Neuronal stem cell (in vitro differentiated cells): ENCODE results near the gene SOX8.
A peak's percentile ranks its signal among the peaks of the same experiment; 100 is the strongest.

Source experiments
- DNase-seq: peaks from one replicate; pipeline ENCODE4 v3.0.0-alpha.2; 2013; ENCODE audit warnings: low spot score
- H2AFZ ChIP-seq: one replicate; pipeline ENCODE4 v1.6.1; 2013; ENCODE audit warnings: mild to moderate bottlenecking, low read length, inconsistent platforms
- H2AK5ac ChIP-seq: 2 replicates; pipeline ENCODE4 v1.6.1; 2013; ENCODE audit warnings: low read depth, mild to moderate bottlenecking, inconsistent platforms, low read length, moderate library complexity, mixed read lengths
- H2BK120ac ChIP-seq: 2 replicates; pipeline ENCODE4 v1.6.1; 2013; ENCODE audit warnings: low read depth, mild to moderate bottlenecking, inconsistent platforms, low read length, moderate library complexity, mixed read lengths
- H2BK12ac ChIP-seq: one replicate; pipeline ENCODE4 v1.6.1; 2013; ENCODE audit warnings: low read length, inconsistent platforms
- H2BK15ac ChIP-seq: 2 replicates; pipeline ENCODE4 v1.6.1; 2013; ENCODE audit warnings: mild to moderate bottlenecking, low read length, inconsistent platforms, mixed read lengths
- H2BK5ac ChIP-seq: one replicate; pipeline ENCODE4 v1.6.1; 2013; ENCODE audit warnings: inconsistent platforms, mild to moderate bottlenecking, low read length, moderate library complexity
- H3K14ac ChIP-seq: one replicate; pipeline ENCODE4 v1.6.1; 2013; ENCODE audit warnings: low read length, inconsistent platforms
- H3K18ac ChIP-seq: 2 replicates; pipeline ENCODE4 v1.6.1; 2013; ENCODE audit warnings: low read length, inconsistent platforms
- H3K23ac ChIP-seq: 2 replicates; pipeline ENCODE4 v1.6.1; 2013; ENCODE audit warnings: low read depth, mild to moderate bottlenecking, mixed read lengths, low read length, inconsistent platforms; ENCODE audit not compliant: poor library complexity
- H3K27ac ChIP-seq: replicated peaks from 3 replicates; pipeline ENCODE4 v1.5.1; 2013; ENCODE audit warnings: low read length, inconsistent platforms
- H3K27me3 ChIP-seq, 3 experiments: 2 replicates each; pipeline ENCODE4 v1.6.1; 2013; ENCODE audit warnings: low read length in 3 of 3, mild to moderate bottlenecking in 2 of 3, inconsistent platforms in 1 of 3, low read depth in 1 of 3, mixed read lengths in 1 of 3, moderate library complexity in 1 of 3; ENCODE audit not compliant: control insufficient read depth in 3 of 3, insufficient read depth in 3 of 3
- H3K36me3 ChIP-seq, 2 donors: replicated peaks in 1 of 2; 2 replicates each; pipeline ENCODE4 v1.6.1; 2013; ENCODE audit warnings: low read length in 2 of 2; ENCODE audit not compliant: control insufficient read depth in 2 of 2, insufficient read depth in 2 of 2
- H3K4ac ChIP-seq: 2 replicates; pipeline ENCODE4 v1.6.1; 2013; ENCODE audit warnings: inconsistent platforms, mild to moderate bottlenecking, low read length, moderate library complexity
- H3K4me1 ChIP-seq, 2 donors: 1 replicate in 1 of 2; 2 replicates in 1 of 2; pipeline ENCODE4 v1.6.1; 2013; ENCODE audit warnings: low read length in 2 of 2, low read depth in 1 of 2; ENCODE audit not compliant: control insufficient read depth in 2 of 2, insufficient read depth in 1 of 2
- H3K4me2 ChIP-seq: one replicate; pipeline ENCODE4 v1.6.1; 2013; ENCODE audit warnings: mild to moderate bottlenecking, low read length, inconsistent platforms; ENCODE audit not compliant: insufficient read depth, poor library complexity, severe bottlenecking
- H3K4me3 ChIP-seq, 2 donors: 2 replicates each; pipeline ENCODE4 v1.5.1; 2013; ENCODE audit warnings: low read length in 2 of 2, mild to moderate bottlenecking in 2 of 2, inconsistent platforms in 1 of 2, moderate library complexity in 1 of 2
- H3K79me1 ChIP-seq: one replicate; pipeline ENCODE4 v1.6.1; 2013; ENCODE audit warnings: low read depth, mild to moderate bottlenecking, inconsistent platforms, low read length, moderate library complexity
- H3K9ac ChIP-seq: one replicate; pipeline ENCODE4 v1.6.1; 2013; ENCODE audit warnings: mild to moderate bottlenecking, low read depth, low read length, inconsistent platforms; ENCODE audit not compliant: poor library complexity
- H3K9me3 ChIP-seq, 2 donors: replicated peaks in 1 of 2; 2 replicates each; pipeline versions ENCODE3 to v1.6.1; 2013; ENCODE audit warnings: low read length in 2 of 2, mild to moderate bottlenecking in 2 of 2, inconsistent platforms in 1 of 2, low read depth in 1 of 2, mixed read lengths in 1 of 2, moderate library complexity in 1 of 2; ENCODE audit not compliant: control insufficient read depth in 2 of 2, insufficient read depth in 1 of 2
- H4K8ac ChIP-seq: one replicate; pipeline ENCODE4 v1.6.1; 2013; ENCODE audit warnings: low read depth, mild to moderate bottlenecking, inconsistent platforms, low read length, moderate library complexity
- H4K91ac ChIP-seq: one replicate; pipeline ENCODE4 v1.6.1; 2013; ENCODE audit warnings: low read length, low read depth, mild to moderate bottlenecking, inconsistent platforms; ENCODE audit not compliant: poor library complexity
- WGBS, 2 donors: extraction: QIAGEN DNeasy Blood & Tissue Kit; methylation state at CpG; one replicate each; pipeline ENCODE4 v1.1.7; 2013; ENCODE audit warnings: missing lambda C conversion rate in 2 of 2, mixed read lengths in 1 of 2; ENCODE audit not compliant: insufficient read length in 2 of 2, insufficient replicate concordance in 1 of 2; ENCODE audit errors: extremely low coverage in 2 of 2; 5-methylcytosine and 5-hydroxymethylcytosine counted together

Gene SOX8

DNA sequence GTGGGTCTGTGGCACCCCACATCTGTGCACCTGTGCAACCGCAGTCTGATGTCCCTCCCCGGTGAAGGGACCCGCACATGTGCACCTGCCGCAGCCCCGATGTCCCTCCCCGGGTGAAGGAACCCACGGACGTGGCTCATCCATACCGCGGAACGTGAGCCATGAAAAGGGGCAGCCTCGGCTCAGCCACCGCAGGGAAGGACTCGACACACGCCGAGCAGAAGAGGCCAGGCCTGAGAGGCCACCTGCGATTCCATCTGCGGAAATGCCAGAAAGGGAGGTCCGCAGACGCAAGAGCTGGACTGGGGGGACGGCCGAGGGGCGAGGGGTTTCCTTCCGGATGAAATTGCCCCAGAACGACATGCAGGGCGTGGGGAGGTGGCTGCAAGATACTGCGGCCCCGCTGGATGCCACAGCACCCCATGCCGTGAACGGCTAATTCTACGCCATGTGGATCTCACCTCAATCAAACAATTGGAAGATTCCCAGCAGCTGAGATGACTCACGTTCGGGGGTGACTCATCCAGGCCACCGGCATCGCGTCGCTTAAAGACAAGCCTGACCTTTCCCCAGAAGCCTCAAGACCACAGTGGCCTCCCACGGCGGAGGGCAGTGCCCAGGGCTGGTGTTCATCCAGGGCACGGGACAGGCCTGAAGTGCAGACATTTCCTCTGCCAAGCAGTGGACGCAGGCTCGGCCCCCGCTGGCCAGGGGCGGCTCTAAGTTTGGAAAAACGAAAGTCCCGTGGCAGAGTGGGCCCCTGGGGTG, 21.0 kb downstream of the SOX8 start:
- H3K4ac ChIP-seq: no peak overlapping the region
- H2AK5ac ChIP-seq: peak overlapping the region; percentile 99
- peak overlapping the region; percentile 77 for H2AFZ ChIP-seq
- WGBS, 2 donors: no CpG with 5 or more reads among the region's 46 CpGs
- peak overlapping the region; percentile 94 for H2BK15ac ChIP-seq
- H3K4me3 ChIP-seq: no peak overlapping the region
- H2BK12ac ChIP-seq: peak overlapping the region; percentile 58
- no peak overlapping the region for H3K9ac ChIP-seq
- peaks cover 0 to 31% (median 0%) of the 10 kb centered on the region in 3 experiments for H3K27me3 ChIP-seq
- H3K79me1 ChIP-seq: no peaks in the 10 kb centered on the region
- H3K4me2 ChIP-seq: no peak overlapping the region
- DNase-seq: no peak
- peak overlapping the region; percentile 82 for H3K14ac ChIP-seq
- peaks cover 3 to 25% of the 10 kb centered on the region in 2 donors for H3K4me1 ChIP-seq
- peak overlapping the region; percentile 61 for H2BK120ac ChIP-seq
- H3K27ac ChIP-seq: no peak overlapping the region
- H3K9me3 ChIP-seq: peaks cover 5 to 9% of the 10 kb centered on the region in 2 donors
- no peak overlapping the region for H4K8ac ChIP-seq
- peak overlapping the region; percentile 44 for H3K23ac ChIP-seq
- peak overlapping the region; percentile 59 for H3K18ac ChIP-seq
- H2BK5ac ChIP-seq: peak overlapping the region; percentile 24
- H4K91ac ChIP-seq: peak overlapping the region; percentile 30
- H3K36me3 ChIP-seq: no peaks in the 10 kb centered on the region

DNA sequence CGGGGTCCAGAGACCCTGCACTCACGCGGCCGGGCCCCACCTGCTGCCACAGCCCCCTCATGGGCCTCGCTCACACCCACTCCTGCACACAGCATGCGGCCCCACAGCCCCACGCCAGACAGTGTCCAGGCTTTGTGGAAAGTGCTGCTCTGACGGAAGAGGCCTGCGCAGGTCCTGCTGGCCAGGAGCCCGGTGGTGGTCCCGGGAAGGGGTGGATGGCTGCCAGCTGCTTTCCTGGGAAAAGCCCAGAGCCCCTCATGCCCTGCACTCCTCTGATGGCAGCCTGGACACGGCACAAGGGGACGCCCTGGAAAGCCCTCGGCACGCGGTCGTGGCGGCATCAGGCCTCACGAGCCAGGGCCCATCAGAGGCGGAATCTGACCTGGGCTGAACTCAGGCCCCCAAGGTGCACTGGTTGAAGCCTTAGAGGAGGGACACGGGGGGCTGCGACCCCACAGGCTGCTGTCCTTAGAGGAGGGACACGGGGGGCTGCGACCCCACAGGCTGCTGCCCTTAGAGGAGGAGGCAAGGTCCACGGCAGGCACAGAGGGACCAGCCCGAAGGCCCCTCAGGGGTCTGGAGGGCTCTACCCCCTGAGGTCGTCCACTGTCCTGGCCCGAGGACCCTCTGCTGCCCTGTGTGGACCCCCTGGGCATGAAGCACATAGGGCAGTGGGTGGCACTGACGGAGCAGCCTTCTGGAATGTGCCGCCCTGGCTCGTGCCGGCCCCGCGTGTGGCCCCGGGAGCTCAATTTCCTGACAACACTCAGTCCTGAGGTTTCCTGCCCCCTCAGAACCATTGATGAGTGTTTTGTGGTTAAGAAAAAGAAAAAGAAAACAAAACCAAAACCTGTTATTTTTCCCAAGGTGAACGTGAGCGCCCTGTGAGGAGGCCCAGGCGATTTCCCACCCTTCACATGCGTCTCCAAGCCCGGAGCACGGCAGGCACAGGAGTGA, 22.1 kb downstream of the SOX8 start:
- Histone ChIP-seq H3K4me2 (no peak overlapping the region), H3K14ac (peak overlapping the region; percentile 89), H4K8ac (peak overlapping the region; percentile 17), H3K18ac (peak overlapping the region; percentile 83), H2BK12ac (peak overlapping the region; percentile 97), H3K4me1 (peaks cover 3 to 16% of the 10 kb centered on the region in 2 donors), H3K4me3 (no peak overlapping the region), H2AK5ac (peak overlapping the region; percentile 99), H3K36me3 (no peaks in the 10 kb centered on the region), H3K79me1 (no peaks in the 10 kb centered on the region), H3K27ac (no peak overlapping the region), H3K23ac (peak overlapping the region; percentile 65), H4K91ac (no peak overlapping the region), H3K27me3 (peaks cover 0 to 32% (median 0%) of the 10 kb centered on the region in 3 experiments), H3K4ac (peak overlapping the region; percentile 93), H3K9ac (no peak overlapping the region), H2AFZ (no peak overlapping the region), H2BK5ac (peak overlapping the region; percentile 75), H2BK120ac (peak overlapping the region; percentile 47), H3K9me3 (peaks cover 5 to 9% of the 10 kb centered on the region in 2 donors), H2BK15ac (peak overlapping the region; percentile 94)
- no CpG with 5 or more reads among the region's 41 CpGs for WGBS, 2 donors
- no peak for DNase-seq

DNA sequence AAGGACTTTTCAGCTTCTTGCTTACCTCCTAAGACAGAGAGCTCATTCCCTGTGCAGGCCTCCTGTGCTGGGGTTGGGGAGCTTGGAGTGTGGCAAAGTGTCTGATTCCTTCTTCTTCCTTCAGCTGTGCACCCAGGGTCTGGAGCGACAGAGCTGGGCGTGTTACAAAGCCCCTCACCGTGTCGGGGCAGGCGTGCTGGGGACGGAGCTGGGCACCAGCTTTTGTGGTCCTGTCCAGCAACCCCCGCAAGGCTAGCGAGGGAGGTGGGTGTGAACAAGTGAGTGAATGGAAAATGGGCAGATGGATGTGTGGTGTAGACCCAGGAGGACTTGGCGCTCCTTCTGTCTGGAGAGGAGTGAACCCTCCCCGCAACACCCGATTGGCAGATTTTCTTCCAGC, 23.7 kb downstream of the SOX8 start:
- H3K9me3 ChIP-seq: peaks cover 5 to 9% of the 10 kb centered on the region in 2 donors
- no peak overlapping the region for H2AFZ ChIP-seq
- H2BK5ac ChIP-seq: no peak overlapping the region
- no peak overlapping the region for H3K4me2 ChIP-seq
- no peak overlapping the region for H3K14ac ChIP-seq
- no peak overlapping the region for H2BK12ac ChIP-seq
- H3K18ac ChIP-seq: peak overlapping the region; percentile 5
- peaks cover 3 to 21% of the 10 kb centered on the region in 2 donors for H3K4me1 ChIP-seq
- peak overlapping the region; percentile 90 for H2AK5ac ChIP-seq
- H3K27me3 ChIP-seq: peaks cover 0 to 36% (median 0%) of the 10 kb centered on the region in 3 experiments
- no peak overlapping the region for H3K27ac ChIP-seq
- H3K79me1 ChIP-seq: no peaks in the 10 kb centered on the region
- no CpG with 5 or more reads among the region's 11 CpGs for WGBS, 2 donors
- H2BK120ac ChIP-seq: no peak overlapping the region
- no peak overlapping the region for H4K8ac ChIP-seq
- H3K9ac ChIP-seq: peak overlapping the region; percentile 30
- no peak overlapping the region for H4K91ac ChIP-seq
- peak overlapping the region; percentile 91 for H3K23ac ChIP-seq
- peak overlapping the region; percentile 83 for H2BK15ac ChIP-seq
- H3K4ac ChIP-seq: peak overlapping the region; percentile 17
- H3K36me3 ChIP-seq: no peaks in the 10 kb centered on the region
- peak overlapping the region in 1 of 2 donors; percentile 60 for H3K4me3 ChIP-seq
- DNase-seq: no peak
